ENCODE measurements around the gene ZNF619. TPM values are rescaled to one million over a fixed set of nuclear protein-coding genes. Genes with fewer than 3 reads are reported as not detected.

Gene ZNF619
- total and polyA plus RNA-seq, 2 of the 13 experiments (the other 11 are each of a cell fraction or from before 2014, with no cell fraction given), result 0.83 to 5.2 TPM

DNA sequence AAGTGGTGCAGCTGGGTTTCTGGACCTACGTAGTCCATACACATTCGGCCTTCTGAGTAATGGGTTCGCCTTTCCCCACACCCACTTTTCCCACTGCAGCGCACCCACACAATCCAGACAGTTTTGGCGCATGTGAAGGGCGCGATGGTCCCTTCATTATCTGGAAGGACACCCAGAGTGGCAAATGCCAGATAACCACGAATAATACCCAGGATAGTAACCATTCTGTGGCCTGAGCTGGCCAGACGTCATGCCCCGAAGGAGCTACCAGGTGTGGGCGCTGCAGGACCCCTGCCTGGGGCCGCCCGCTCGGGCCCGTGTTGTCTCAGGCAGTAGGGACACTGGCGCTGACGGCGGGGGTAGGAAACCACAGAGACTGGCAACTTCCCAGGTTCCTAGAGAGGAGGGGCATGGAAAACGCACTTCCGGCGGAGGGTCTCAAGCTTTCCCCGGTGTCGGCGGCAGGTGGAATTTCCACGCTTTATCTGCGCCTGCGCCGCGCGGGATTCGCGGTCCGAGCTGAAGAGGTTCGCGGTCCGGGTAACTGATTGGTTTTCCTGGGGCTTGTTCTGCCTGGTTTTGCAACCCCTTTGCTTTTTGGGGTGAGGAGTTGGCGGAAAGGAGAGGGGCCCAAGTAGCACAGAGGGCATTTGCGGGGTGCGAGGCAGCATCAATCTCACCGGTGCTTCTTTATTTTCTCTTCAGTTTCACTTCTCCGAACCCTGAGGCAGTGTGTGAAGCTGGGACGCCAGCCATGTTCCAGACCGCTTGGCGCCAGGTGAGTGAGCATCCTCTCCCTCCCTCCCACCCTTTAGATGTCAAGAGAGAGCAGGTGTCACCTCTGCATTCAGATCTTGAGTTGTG, 28.9 kb downstream of the ZNF619 start, which contains the start of gene ZNF620 (continued):
- TF ChIP-seq, protein P1, sequence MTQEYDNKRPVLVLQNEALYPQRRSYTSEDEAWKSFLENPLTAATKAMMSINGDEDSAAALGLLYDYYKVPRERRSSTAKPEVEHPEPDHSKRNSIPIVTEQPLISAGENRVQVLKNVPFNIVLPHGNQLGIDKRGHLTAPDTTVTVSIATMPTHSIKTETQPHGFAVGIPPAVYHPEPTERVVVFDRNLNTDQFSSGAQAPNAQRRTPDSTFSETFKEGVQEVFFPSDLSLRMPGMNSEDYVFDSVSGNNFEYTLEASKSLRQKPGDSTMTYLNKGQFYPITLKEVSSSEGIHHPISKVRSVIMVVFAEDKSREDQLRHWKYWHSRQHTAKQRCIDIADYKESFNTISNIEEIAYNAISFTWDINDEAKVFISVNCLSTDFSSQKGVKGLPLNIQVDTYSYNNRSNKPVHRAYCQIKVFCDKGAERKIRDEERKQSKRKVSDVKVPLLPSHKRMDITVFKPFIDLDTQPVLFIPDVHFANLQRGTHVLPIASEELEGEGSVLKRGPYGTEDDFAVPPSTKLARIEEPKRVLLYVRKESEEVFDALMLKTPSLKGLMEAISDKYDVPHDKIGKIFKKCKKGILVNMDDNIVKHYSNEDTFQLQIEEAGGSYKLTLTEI (CRISPR knock-in tag; conservative IDR thresholded peaks at IDR 0.05), result no peak
- TF ChIP-seq ZNF331 (CRISPR knock-in tag; IDR thresholded peaks at IDR 0.05) (peak; percentile 47), ZNF280B (CRISPR knock-in tag; IDR thresholded peaks at IDR 0.05; ENCODE audit: borderline replicate concordance) (peak; percentile 48; the same call in 1 of the 2 replicates), KMT2A (CRISPR knock-in tag; IDR thresholded peaks at IDR 0.05) (peak; percentile 89), ZNF354B (CRISPR knock-in tag; IDR thresholded peaks at IDR 0.05) (no peak), ZNF101 (CRISPR knock-in tag; IDR thresholded peaks at IDR 0.05; ENCODE audit: borderline replicate concordance, low read depth) (no peak), ZNF160 (CRISPR knock-in tag; IDR thresholded peaks at IDR 0.05) (0 out of 2 replicates have a peak, but pooled peaks have one; percentile 45), ZBTB20 (CRISPR knock-in tag; IDR thresholded peaks at IDR 0.05; ENCODE audit: borderline replicate concordance, low read depth) (peak; percentile 52; the same call in 1 of the 2 replicates), ZNF777 (CRISPR knock-in tag; IDR thresholded peaks at IDR 0.05) (peak; percentile 49; the same call in 1 of the 2 replicates)

Measured in HepG2 (cell line).